HG02943 (cell line): Measurements from ENCODE around the gene SEMA4D.

ENCODE experiments used
- ATAC-seq: cut with Tn5 transposase; IDR thresholded peaks from one replicate; pipeline ENCODE4 v1.9.1; 2021; ENCODE audit warnings: mild to moderate bottlenecking, low read depth, moderate library complexity; ENCODE audit not compliant: unreplicated experiment

Gene SEMA4D

DNA sequence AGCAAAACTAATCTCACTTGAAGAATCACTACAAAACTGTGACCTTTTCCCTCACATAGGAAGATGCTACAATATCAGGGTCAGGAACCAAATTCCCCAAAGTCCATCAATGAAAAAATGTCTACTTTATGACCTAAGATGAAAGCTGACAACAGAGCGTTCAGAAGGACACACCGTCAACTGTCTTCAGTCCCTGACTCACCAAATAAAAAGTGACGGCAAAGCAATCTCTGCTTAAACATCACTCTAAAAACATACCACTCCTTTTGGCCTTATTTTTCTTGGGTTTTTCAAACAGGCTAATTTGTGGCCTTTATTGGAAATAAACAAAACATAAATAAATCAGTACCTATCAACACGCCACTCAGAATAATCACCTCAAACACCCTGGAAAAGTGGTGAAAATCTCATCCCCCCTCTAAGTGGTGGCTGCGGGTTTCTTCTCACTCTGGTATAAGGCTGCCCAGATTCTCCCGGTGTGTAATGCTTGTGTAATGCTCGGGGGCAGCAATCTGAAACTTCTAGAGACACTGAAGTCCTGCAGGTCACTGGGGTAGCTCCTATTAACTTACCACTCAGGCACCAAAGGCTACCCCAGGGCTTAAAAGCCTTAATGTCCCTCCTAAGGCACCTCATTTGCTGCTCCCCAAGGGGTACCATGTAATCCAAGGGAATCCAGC is 29.5 kb downstream of the SEMA4D start:
- ATAC-seq: no peak

DNA sequence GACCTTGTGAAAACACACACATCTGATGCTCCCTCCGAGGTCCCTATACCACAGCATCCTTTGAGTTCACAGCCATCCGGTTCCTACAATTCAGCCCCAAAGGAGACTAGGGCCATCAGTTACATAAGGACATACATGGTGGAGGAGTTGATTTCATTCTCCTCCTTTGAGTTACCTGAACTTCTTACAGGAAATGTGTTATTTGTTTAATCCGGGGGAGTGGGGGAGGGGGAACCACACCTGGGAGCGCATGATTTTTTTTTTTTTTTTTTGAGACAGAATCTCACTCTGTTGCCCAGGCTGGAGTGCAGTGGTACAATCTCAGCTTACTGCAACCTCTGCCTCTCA is 30.7 kb downstream of the SEMA4D start:
- ATAC-seq: peak; percentile 3

DNA sequence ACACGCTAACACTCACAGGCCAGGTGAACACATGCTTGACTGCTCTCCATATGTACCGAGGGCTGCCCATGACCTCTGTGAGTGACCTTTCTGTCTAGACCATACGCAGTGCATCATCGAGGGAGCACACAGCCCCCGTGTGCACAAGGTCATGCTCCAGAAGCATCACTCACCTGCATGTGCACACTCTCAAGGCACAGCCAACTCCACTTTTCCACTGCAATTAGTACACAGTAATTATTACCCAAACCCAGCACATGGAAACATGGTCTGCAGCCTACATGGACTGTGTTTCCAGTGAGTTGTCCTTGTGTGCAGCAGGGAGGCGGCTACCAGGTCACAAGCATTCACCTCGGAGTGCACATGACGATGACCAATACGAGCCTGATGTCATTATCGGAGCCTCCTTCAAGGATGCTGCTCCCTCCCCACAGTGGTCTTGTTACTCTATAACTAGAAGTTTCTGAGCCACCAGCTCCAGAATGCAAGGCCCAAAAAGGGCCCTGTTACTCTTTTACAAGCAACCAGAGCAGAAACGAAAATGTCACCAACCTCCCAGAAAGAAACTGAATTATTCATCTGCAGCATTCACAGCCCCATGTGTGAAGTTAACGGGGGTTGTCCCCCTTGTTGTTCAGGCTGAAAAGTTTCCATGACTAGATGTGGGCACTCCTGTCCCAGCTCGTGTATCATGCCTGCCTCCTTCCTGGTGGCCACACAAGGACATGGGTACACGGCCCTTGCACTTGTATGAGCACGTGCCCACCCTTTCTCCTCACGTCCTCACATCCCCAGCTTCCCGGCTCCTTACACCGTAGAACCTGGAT is 31.2 kb downstream of the SEMA4D start:
- peak; percentile 70 for ATAC-seq

DNA sequence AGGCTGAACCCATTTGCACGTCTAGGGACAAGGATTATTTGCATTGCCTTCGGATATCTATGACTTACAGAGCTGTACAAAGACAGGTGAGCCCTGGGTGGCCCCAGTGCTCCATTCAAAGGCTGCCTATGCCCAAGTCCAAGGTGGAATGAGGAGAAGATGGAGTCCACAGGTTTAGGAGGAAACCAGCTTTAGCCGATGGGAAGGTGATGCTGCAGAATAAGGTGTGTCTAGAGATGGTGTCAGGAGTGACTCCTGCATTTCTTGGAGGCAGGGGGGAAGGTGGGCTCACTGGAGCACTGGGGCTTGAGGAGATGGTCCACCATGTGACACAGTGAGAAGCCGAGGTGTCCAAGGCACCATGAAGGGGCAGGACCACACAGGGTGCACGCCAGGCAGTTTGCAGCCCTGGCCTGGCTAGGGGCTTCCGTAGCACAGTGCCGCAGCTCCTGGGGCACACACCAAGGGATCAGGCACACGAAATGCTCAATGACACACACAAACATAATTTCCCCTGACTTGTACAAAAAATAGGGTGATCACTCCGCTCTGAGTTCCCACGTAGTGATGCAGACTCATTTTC is 32.1 kb downstream of the SEMA4D start:
- ATAC-seq: no peak

DNA sequence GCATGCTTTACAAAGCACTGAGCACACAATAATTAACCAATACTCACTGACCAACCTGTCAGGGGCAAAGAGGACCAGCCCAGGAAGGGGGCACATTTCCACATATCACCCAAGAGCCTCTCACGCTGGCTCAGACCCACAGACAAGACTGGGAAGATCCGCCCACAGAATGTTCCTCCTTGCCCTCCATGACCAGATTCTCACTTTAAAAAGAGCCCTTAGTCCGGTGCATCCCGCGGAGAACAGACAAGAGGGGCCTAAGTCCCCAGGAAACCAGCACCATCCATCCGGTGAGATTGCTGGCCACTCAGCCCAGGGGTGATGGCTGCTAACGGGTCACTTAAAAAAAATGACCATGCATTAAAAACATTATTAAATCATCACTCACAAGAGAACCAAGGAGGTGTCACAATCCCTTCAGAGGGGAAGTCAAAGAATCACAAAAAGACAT is 32.9 kb downstream of the SEMA4D start:
- ATAC-seq: no peak

DNA sequence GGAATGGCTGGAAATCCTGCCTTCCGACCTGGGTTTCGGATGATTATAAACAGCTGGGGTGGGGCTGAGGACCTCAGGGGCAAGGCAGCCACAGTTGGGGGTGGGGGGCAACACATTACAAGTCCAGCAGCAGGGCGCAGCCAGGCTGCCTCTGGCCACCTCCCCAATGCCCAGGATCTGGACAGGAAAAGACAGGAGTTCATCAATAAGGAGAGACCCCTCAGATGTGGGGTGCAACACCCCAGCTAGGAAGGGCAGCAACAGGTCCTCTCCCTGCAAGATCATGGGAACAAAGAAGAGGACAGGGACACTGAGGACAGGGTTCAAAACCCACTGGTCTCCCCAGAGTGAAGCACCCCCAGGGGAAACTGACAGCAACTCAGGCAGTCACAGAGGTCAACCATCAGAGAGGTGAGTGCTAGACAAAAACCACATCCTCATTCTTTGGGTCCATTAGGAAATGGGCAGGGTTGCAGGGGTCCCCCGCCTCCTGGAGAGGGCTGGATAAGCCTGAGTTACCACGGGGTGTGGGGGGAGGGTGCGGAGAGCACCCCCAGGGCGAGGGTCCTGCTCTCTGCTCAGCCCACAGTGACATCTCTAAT is 33.5 kb downstream of the SEMA4D start:
- ATAC-seq: no peak

DNA sequence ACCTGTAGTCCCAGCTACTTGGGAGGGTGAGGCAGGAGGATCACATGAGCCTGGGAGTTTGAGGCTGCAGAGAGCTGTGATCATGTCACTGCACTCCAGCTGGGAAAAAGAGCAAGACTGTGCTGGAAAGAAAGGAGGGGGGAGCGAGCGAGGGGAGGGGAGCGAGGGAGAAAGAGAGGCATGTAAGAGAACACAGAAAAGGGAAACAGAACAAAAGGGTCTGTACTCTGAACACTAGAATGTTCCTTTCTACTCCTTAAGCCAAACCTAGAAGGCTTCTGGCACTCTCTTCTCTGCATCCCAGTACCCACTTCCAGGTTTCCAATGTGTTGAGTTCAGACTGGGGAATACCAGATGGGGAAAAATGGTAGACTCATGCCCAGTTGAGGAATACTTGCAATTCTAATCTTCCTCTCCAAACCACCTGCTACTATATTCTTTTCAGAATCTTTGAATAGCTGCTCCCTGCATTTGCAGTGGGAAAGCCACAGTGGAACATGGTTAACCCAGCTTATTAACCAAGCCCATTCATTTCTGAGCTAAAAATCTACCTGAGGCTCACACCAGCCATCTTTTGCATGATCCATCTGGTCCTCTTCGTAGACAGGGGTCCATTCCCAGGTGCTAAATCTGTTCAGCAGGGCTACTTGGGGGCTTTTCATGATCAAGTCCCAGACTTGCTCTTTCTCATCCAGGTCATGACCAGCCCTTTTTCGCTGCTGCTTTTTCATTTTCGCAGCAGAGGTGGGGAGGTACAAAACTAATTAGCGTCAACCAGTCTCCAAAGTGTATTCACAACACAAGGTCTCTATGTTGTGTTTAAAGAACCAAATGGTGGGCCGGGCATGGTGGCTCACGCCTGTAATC is 34.9 kb downstream of the SEMA4D start:
- no peak for ATAC-seq

DNA sequence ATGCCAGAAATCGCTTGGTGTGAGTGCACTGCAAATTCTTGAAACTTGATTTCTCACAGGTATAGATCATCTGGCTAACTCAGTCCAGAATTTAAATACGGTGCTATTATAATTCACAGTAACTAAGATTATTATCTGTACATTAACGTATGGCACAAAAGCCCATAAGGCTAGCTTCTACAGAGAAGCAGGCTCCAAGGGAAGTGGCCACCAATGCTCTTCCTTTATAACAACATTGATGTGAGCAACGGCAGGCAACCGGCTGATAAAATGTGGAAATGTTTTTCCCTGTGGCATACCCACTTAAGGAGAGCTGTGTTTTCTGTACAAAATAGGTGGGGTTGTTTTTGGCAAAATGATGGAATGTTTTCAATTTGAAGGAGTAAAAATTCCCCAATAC is 35.7 kb downstream of the SEMA4D start:
- no peak for ATAC-seq

DNA sequence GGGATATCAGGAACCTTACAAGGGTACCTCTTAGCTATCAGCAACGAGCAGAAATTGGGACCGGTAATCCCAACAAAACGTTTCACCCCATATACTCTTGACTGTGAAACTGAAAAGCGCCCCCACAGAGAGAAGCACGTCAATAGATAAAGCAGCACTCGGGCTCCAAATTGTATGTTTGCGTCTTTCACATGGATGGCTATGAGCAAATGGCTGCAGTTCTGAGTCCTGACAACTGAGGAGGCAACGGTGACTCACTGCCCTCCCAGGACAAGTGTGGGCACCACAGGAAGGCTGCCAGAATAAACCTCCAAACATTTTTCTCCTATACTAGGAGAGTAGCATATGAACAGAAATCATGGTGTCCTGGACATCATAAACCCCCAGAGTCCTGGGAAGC is 36.6 kb downstream of the SEMA4D start:
- ATAC-seq: no peak

DNA sequence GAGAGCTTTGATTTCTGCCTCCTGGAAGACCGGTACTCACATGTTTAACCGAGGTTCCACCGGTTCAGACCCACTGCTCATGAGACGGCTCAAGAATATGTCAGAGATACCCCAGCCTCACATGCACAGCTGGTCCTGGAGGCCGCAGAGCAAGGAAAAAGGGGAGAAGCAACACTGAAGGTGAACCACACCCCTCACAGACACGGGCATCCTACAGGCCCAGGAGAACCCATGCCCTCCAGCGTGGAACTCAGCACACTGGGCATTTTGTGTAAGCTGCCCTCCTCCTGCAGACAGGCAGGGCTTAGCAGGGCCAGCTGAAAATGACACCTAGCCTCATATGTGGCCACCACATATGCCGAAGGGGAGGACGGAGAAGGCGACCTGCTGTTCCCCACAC is 37.4 kb downstream of the SEMA4D start:
- no peak for ATAC-seq

DNA sequence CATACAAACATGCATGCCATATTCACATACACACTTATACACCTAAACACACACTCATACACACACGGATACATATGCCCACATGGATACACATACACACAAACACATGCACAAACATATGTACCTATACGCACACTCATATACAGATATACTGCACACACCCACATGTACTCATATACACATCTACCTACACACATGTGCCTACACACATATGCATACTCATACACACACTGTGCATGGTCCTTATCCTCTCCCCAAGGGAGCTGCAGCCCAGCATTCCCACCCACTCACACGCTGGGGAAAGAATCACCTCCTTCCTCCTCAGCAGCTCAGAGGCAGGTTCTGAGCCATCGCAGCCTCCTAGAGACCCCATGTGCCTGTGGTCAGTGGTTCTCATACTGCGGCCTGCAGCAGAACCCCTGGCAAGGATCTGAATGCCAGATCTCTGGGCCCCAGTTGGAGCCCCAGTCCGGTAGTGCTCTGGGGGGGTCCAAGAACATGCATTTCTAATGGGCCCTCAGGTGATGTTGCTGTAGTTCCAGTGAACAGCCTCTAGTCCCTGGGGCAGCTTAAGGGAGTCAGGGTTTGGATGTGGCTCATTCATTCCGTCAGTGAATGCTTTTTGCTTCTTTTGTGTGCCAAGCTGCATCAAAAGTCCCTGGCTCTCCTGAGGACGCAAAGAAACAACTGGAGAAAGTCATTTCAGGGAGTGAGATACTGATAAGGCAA is 39.0 kb downstream of the SEMA4D start:
- no peak for ATAC-seq

DNA sequence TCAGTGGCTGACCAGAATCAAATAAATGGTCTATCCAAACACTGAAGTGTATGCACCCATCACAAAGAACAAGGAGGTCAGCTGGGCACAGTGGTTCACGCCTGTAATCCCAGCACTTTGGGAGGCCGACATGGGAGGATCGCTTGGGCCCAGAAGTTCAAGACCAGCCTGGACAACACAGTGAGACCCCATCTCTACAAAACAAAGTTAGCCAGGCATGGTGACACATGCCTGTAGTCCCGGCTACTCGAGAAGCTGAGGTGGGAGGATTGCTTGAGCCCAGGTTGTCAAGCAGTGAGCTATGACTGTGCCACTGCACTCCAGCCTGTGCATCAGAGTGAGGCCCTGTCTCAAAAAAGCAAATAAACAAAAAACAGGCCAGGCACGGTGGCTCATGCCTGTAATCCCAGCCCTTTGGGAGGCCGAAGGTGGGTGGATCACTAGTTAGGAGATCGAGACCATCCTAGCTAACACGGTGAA is 40.5 kb downstream of the SEMA4D start:
- ATAC-seq: no peak

DNA sequence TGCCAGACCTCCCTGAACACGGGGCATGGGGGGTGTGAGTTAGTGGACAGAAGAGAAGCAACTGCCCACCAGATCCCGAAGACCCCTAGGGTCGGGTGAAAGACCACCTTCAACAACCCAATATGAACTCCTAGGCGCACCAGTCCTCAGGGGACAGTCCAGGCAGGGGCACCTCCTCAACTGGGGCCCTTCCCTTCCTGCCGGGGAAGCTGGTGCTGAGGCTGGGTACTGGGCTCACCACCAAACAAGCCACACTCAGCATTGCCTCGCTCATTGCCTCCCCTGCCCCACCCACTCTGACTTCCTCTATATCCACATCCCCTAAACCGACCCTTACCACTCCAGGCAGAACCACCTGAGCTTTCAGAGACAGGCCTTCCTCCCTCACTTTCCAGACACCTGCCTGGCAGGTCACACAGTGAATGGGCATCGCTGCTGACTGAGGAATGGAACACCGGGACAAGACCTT is 42.5 kb downstream of the SEMA4D start:
- no peak for ATAC-seq

DNA sequence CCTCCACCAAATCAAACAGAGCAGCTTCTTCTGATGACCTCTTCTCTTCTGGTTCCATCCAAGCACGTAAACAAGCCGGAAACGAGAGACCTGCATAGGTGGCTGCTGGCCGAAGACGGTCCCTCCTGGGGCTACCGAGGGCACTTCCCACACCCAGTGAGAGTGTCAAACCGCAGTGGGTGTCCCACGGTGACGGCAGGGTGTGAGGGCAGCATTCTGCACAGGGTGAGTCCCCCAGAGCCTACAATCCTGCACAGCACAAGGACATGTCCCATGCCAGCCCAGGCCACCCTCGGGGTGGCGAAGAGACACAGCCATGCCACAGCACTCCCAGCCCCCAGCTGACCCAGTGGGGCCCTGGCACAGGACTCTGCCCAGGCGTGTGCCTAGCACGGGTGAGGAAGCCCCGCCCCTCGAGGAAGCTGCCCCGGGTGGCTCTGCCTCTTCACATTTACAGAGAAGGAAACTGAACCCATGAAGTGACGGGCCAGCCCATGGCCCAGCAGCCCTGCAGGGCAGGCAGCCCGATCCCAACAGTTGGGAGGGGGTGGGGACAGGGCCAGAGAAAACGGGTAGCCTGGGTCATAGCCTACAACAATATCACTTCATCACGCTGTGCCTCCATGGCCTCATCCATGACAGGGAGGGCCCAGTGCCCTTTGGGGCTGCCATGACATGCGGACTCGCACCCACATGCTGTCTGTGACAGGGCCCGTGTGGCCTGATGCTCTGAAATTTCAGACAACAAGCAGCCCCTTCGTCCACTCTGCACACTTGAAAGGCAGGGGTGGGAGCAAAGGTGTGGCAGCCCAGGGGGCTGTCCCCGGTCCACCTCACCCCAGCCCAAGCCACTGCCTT is 43.2 kb downstream of the SEMA4D start:
- no peak for ATAC-seq

DNA sequence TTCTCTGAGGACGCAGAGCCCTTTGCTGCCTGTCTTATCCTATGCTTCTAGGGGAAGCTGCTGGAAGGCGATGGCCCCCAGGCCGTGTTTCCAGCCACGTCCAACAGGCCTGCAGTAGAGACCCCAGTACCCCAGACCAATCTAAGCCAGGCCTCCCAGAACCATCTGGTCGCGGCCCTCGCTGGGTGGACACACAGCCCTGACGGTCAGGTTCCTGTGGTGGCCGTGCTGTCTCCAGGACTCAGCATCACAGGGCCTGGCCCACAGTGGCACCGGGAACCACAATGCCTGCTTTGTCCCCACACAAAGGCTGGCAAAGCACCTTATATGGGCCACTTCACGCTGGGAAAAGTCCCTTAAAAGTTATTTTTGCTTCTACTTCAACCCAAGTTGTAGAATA is 44.5 kb downstream of the SEMA4D start:
- no peak for ATAC-seq

DNA sequence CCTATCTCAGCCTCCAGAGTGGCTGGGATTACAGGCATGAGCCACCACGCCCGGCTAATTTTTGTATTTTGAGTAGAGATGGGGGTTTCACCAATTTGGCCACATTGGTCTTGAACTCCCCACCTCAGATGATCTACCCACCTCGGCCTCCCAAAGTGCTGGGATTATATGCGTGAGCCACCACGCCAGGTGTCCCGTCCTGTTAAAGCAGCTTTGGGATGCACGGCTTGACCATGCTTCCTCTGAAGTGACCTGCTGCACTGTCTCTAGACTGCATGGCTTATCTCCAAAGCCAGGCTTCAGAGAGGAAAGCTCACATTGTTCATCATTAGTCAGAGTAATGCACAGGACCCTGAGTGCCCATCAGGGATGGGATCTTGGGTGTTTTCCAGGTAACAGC is 45.4 kb downstream of the SEMA4D start:
- no peak for ATAC-seq

DNA sequence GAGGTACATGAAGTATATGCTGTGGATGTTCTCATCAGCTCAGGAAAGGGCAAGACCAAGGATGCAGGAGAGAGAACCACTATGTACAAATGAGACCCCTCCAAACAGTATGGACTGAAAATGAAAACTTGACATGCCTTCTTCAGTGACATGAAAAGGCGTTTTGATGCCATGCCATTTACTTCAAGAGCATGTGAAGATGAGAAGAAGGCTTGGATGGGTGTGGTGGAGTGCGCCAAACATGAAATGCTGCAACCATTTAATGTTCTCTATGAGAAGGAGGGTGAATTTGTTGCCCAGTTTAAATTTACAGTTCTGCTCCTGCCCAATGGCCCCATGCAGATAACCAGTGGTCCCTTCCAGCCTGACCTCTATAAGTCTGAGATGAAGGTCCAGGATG is 47.7 kb downstream of the SEMA4D start:
- no peak for ATAC-seq

DNA sequence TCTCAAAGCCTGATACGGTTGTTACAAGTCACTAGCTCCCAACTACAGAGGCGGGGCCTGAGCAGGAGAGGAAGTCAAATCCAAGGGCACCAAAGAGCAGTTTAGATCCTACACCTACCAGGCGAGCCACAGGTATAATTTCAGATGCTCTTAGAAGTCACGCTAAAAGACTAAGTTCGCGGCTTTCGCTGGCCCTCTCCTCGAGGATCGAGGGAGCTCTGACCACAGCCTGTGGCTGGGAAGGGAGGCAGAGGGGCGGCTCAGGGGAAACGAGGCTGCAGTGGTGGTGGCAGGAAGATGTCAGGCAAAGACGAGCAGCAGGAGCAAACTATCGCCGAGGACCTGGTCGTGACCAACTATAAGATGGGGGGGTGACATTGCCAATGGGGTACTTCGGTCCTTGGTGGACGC is 48.6 kb downstream of the SEMA4D start:
- ATAC-seq: no peak

DNA sequence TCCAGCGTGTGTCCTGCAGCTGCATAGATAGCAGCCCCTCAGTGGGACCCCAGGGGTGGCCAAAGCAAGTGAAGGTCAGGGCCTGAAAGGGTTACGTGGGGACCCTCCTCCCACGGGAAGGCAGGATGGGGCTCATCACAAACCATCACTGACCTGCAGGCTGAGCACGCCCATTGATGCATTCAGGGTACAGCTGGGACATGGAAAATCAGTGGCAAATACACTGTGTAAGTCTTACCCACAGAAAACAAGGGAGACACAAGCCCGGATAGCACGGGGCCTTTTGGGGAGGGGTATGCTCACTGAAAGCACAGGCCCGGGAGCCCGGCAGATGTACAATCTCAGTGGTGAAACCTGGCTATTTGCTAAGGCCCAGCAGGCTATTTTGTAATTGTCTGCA is 49.1 kb downstream of the SEMA4D start:
- no peak for ATAC-seq
